Measurements from ENCODE around the gene DMD.

Gene DMD

GRCh38 chrX:31563792-31564191 is 1647.6 kb downstream of the DMD start:
- DNase-seq: no peak

- no peak for DNase-seq
These were observed 1655.8 kb downstream of the DMD start for GRCh38 chrX:31555506-31555905.

GRCh38 chrX:31551913-31552312 is 1659.4 kb downstream of the DMD start:
- DNase-seq: no peak

- DNase-seq: no peak
These were observed 1661.2 kb downstream of the DMD start for GRCh38 chrX:31550158-31550557.

GRCh38 chrX:31547816-31548215 is 1663.5 kb downstream of the DMD start:
- no peak for DNase-seq

GRCh38 chrX:31547416-31547815 is 1663.9 kb downstream of the DMD start:
- no peak for DNase-seq

GRCh38 chrX:31546126-31546525 is 1665.2 kb downstream of the DMD start:
- DNase-seq: no peak

GRCh38 chrX:31545726-31546125 is 1665.6 kb downstream of the DMD start:
- no peak for DNase-seq

GRCh38 chrX:31545191-31545590 is 1666.2 kb downstream of the DMD start:
- no peak for DNase-seq

GRCh38 chrX:31543634-31544033 is 1667.7 kb downstream of the DMD start:
- no peak for DNase-seq

- DNase-seq: no peak
These were observed 1668.8 kb downstream of the DMD start for GRCh38 chrX:31542566-31542965.

GRCh38 chrX:31540313-31540712 is 1671.0 kb downstream of the DMD start:
- DNase-seq: no peak

- DNase-seq: no peak
These were observed 1683.8 kb downstream of the DMD start for GRCh38 chrX:31527455-31528126.

GRCh38 chrX:31523884-31524536 is 1687.3 kb downstream of the DMD start:
- DNase-seq: no peak

- no peak for DNase-seq
These were observed 1688.6 kb downstream of the DMD start for GRCh38 chrX:31522760-31523159.

GRCh38 chrX:31521941-31522340 is 1689.4 kb downstream of the DMD start:
- DNase-seq: no peak

- no peak for DNase-seq
These were observed 1694.8 kb downstream of the DMD start for GRCh38 chrX:31516527-31516926.

- DNase-seq: no peak
These were observed 1703.0 kb downstream of the DMD start for GRCh38 chrX:31508338-31508737.

GRCh38 chrX:31506928-31507327 is 1704.4 kb downstream of the DMD start:
- no peak for DNase-seq

GRCh38 chrX:31506360-31506759 is 1705.0 kb downstream of the DMD start:
- no peak for DNase-seq

- DNase-seq: no peak
These were observed 1710.4 kb downstream of the DMD start for GRCh38 chrX:31500921-31501320.

GRCh38 chrX:31499109-31499508 is 1712.2 kb downstream of the DMD start:
- DNase-seq: no peak

- DNase-seq: no peak
These were observed 1714.3 kb downstream of the DMD start for GRCh38 chrX:31497086-31497485.

- DNase-seq: no peak
These were observed 1723.4 kb downstream of the DMD start for GRCh38 chrX:31487951-31488350.

- DNase-seq: no peak
These were observed 1728.0 kb downstream of the DMD start for GRCh38 chrX:31483336-31483735.
